Heart left ventricle (tissue), 13 donors: ENCODE results near the gene IKBIP.

Experiments used
- CTCF ChIP-seq, 12 donors: fragments of 200-600 bp; sonication (generic) in 4 of 12; IDR thresholded peaks; one replicate each; pipeline versions ENCODE4 v1.5.0 to v1.8.0; 2018 to 2022; ENCODE audit warnings: antibody characterized with exemption in 12 of 12, mild to moderate bottlenecking in 5 of 12
- POLR2A ChIP-seq, 2 donors: fragments of 450-650 bp; IDR thresholded peaks; one replicate each; pipeline ENCODE4 v1.6.1; 2017; ENCODE audit warnings: antibody characterized with exemption in 2 of 2, mild to moderate bottlenecking in 2 of 2, moderate library complexity in 2 of 2
- donor health status: ischemic (EF 13 %, LVEDD 7.1; RV severe dilation, severe dysfunction).
- donor health status: DM: no; HTN: yes; CAD: no.
- donor health status: DM: no; HTN: no; CAD: no.
- donor health status: ischemic (EF 25% LVEDD 6.9; RV normal size, moderate dysfunction).
- donor health status: ischemic (EF 25% LVEDD 5.7; RV mildly dilated, moderate dysfunction).
- donor health status: ischemic (EF 35%, LVEDD 5.7; RV mildly dilated, moderate dysfunction).
- donor health status: nonischemic (EF 11% LVEDD 7.7; RV severe dilation, severe dysfunction).
- donor health status: DM: yes; HTN: yes; CAD: no.
- donor health status: PGD.
- donor health status: ischemic (EF 29% LVEDD 5.4; RV normal size, mild dysfunction).
- donor health status: nonischemic (EF 23%, LVEDD 6.1; RV moderate dilation, normal function).

GRCh38 chr12:98691351-98691750 is 46.8 kb upstream of the IKBIP start:
- TF ChIP-seq CTCF (IDR thresholded peaks at IDR 0.05) (no peak), POLR2A (IDR thresholded peaks at IDR 0.05) (no peak)
